SK-N-MC (cell line): ENCODE results near the gene DDIT4L.
"Not testable (repeated sequence)": the region's sequence is repeated elsewhere in the genome, so short reads cannot be mapped to it uniquely, and the experiment has no call there.

ENCODE experiments used
- EZH2 ChIP-seq: fragments of 200-600 bp; sonication (generic); IDR thresholded peaks from one replicate; pipeline ENCODE4 v1.6.1; 2017; ENCODE audit warnings: antibody characterized with exemption
- POLR2AphosphoS5 ChIP-seq: IDR thresholded peaks from 2 replicates; pipeline ENCODE4 v1.6.1; 2012; ENCODE audit warnings: mild to moderate bottlenecking, low read depth, low read length, borderline replicate concordance

GRCh38 chr4:100137320-100137719 is 52.9 kb downstream of the DDIT4L start:
- TF ChIP-seq EZH2, POLR2AphosphoS5: not testable (repeated sequence)
